Transverse colon (tissue), 4 donors: ENCODE measurements around the gene THSD4. TPM values are rescaled to one million over a fixed set of nuclear protein-coding genes. Genes with fewer than 3 reads are reported as not detected.

ENCODE experiments used
- DNase-seq: peaks from one replicate; pipeline ENCODE4 v3.0.0-alpha.2; 2019
- H3K27ac ChIP-seq, 4 donors: fragments of 200-600 bp; sonication (generic); 2 replicates each; pipeline ENCODE4 v1.5.1; 2016 to 2018; ENCODE audit warnings: inconsistent platforms in 4 of 4
- H3K27me3 ChIP-seq: fragments of 200-600 bp; sonication (generic); 2 replicates; pipeline ENCODE4 v1.5.1; 2017; ENCODE audit warnings: inconsistent platforms
- H3K36me3 ChIP-seq, 4 donors: fragments of 200-600 bp; sonication (generic); 2 replicates each; pipeline ENCODE4 v1.5.1; 2017 to 2019; ENCODE audit warnings: inconsistent platforms in 4 of 4
- H3K4me1 ChIP-seq, 4 donors: fragments of 200-600 bp; sonication (generic); 2 replicates each; pipeline ENCODE4 v1.5.1; 2017 to 2020; ENCODE audit warnings: inconsistent platforms in 4 of 4
- H3K4me3 ChIP-seq, 4 donors: fragments of 200-600 bp; sonication (generic); 1 replicate in 1 of 4; 2 replicates in 3 of 4; pipeline versions ENCODE4 v1.5.1 to v1.6.1; 2017 to 2019; ENCODE audit warnings: inconsistent platforms in 4 of 4
- H3K9me3 ChIP-seq, 2 donors: fragments of 200-600 bp; sonication (generic); 2 replicates each; pipeline ENCODE4 v1.5.1; 2017 to 2019; ENCODE audit warnings: inconsistent platforms in 2 of 2
- CTCF ChIP-seq, 5 experiments: fragments of 200-600 bp in 3 of 5; fragments of 450-650 bp in 2 of 5; sonication (generic) in 3 of 5; IDR thresholded peaks; 1 replicate in 2 of 5; 2 replicates in 3 of 5; pipeline ENCODE4 v1.5.1; 2016 to 2017; ENCODE audit warnings: antibody characterized with exemption in 5 of 5, inconsistent platforms in 3 of 5, mild to moderate bottlenecking in 2 of 5, moderate library complexity in 1 of 5
- EP300 ChIP-seq: sonication (generic); formaldehyde crosslinking; IDR thresholded peaks from one replicate; pipeline ENCODE4 v1.6.1; 2017; ENCODE audit warnings: antibody characterized with exemption, low read depth
- POLR2A ChIP-seq: fragments of 450-650 bp; IDR thresholded peaks from one replicate; pipeline ENCODE4 v1.6.1; 2016; ENCODE audit warnings: antibody characterized with exemption, mild to moderate bottlenecking, moderate library complexity
- POLR2AphosphoS5 ChIP-seq, 3 donors: sonication (generic); formaldehyde crosslinking; IDR thresholded peaks; one replicate each; pipeline ENCODE4 v1.6.1; 2016; ENCODE audit warnings: antibody characterized with exemption in 3 of 3
- WGBS, 2 donors: methylation state at CpG; one replicate each; pipeline ENCODE4 v1.1.5; 2018; ENCODE audit warnings: low coverage in 1 of 2; 5-methylcytosine and 5-hydroxymethylcytosine counted together
- in situ Hi-C, 4 donors: fragments of 200-750 bp; cut with MboI; loops; one replicate each; pipeline versions ENCODE4 v1.15.0 to v1.15.1; 2017; ENCODE audit warnings: low sequenced_read_pairs in 3 of 4, low pct_ligation_motif_present in 1 of 4, low pct_unique_long_range_greater_than_20kb in 1 of 4
- intact Hi-C: fragments of 100-400 bp; cut with DNase I; formaldehyde crosslinking; loops from one replicate; pipeline ENCODE4 v1.15.1; 2023; ENCODE audit warnings: low total_unique reads
- total RNA-seq, 4 donors: library from RNA; depleted of rRNA; stranded (reverse); fragments of >200 nt; gene quantifications; one replicate each; pipeline ENCODE4 v1.1.0, GENCODE V29; 2016

Gene THSD4
- total RNA-seq, 4 donors from 2014 or later: 13.3 to 57.2 (median 47.4) TPM

- Histone ChIP-seq H3K36me3 (no peaks in the 10 kb centered on the region), H3K4me1 (peaks cover 0 to 5% (median 2%) of the 10 kb centered on the region in 4 donors), H3K4me3 (no peak overlapping the region), H3K9me3 (no peaks in the 10 kb centered on the region), H3K27me3 (no peaks in the 10 kb centered on the region), H3K27ac (no peak overlapping the region)
- no peak for DNase-seq
- TF ChIP-seq POLR2AphosphoS5 (IDR thresholded peaks at IDR 0.05) (no peak), POLR2A (no peak), EP300 (no peak), CTCF (IDR thresholded peaks at IDR 0.05) (no peak)
- intact Hi-C loops (loop anchor here (5.0 kb wide), 2 partner anchors 360 to 545 kb away; no protein-coding TSS in a partner anchor), in situ Hi-C loops (no loop called here)
- 95 to 100% methylated on average over 2 of the region's 2 CpGs for WGBS, 2 donors
Measured at GRCh38 chr15:71657141-71657540, 541.9 kb downstream of the THSD4 start.

- Histone ChIP-seq H3K9me3 (no peaks in the 10 kb centered on the region), H3K36me3 (no peaks in the 10 kb centered on the region), H3K27me3 (no peaks in the 10 kb centered on the region), H3K4me3 (no peak overlapping the region), H3K4me1 (peaks cover 0 to 5% (median 2%) of the 10 kb centered on the region in 4 donors), H3K27ac (no peak overlapping the region)
- TF ChIP-seq EP300 (no peak), POLR2A (no peak), CTCF (IDR thresholded peaks at IDR 0.05) (no peak), POLR2AphosphoS5 (IDR thresholded peaks at IDR 0.05) (no peak)
- WGBS, 2 donors: 89% methylated on average over 7 of the region's 7 CpGs; no CpG with 5 or more reads in 1 of the 2 donors
- intact Hi-C loops (loop anchor here (5.0 kb wide), 2 partner anchors 361 to 546 kb away; no protein-coding TSS in a partner anchor), in situ Hi-C loops (no loop called here)
- DNase-seq: no peak
Measured at GRCh38 chr15:71658036-71658435, 542.8 kb downstream of the THSD4 start.

GRCh38 chr15:71658827-71659729, 543.8 kb downstream of the THSD4 start:
- Histone ChIP-seq H3K4me3 (no peak overlapping the region), H3K9me3 (no peaks in the 10 kb centered on the region), H3K36me3 (no peaks in the 10 kb centered on the region), H3K27ac (no peak overlapping the region), H3K27me3 (no peaks in the 10 kb centered on the region), H3K4me1 (peaks cover 0 to 5% (median 2%) of the 10 kb centered on the region in 4 donors)
- in situ Hi-C loops: no loop called here
- no peak for DNase-seq
- no peak for TF ChIP-seq POLR2A
- no peak for TF ChIP-seq EP300
- no peak for TF ChIP-seq POLR2AphosphoS5 (IDR thresholded peaks at IDR 0.05)
- no peak for TF ChIP-seq CTCF (IDR thresholded peaks at IDR 0.05)
- intact Hi-C loops: loop anchor here (5.0 kb wide), 2 partner anchors 362 to 547 kb away; no protein-coding TSS in a partner anchor
- WGBS, 2 donors: 80 to 92% methylated on average over 1 to 2 of the region's 2 CpGs

GRCh38 chr15:71659730-71660067, 544.4 kb downstream of the THSD4 start:
- no peaks in the 10 kb centered on the region for H3K36me3 ChIP-seq
- DNase-seq: no peak
- in situ Hi-C loops: no loop called here
- H3K27ac ChIP-seq: no peak overlapping the region
- intact Hi-C loops: loop anchor here (5.0 kb wide), 2 partner anchors 362 to 547 kb away; no protein-coding TSS in a partner anchor
- H3K9me3 ChIP-seq: no peaks in the 10 kb centered on the region
- 68 to 75% methylated on average over 2 to 4 of the region's 4 CpGs for WGBS, 2 donors
- no peak overlapping the region for H3K4me3 ChIP-seq
- H3K4me1 ChIP-seq: peaks cover 0 to 5% (median 2%) of the 10 kb centered on the region in 4 donors
- TF ChIP-seq POLR2AphosphoS5 (IDR thresholded peaks at IDR 0.05) (no peak), EP300 (no peak)
- H3K27me3 ChIP-seq: no peaks in the 10 kb centered on the region
